ENCODE results near the gene HAND2. TPM values are rescaled to one million over a fixed set of nuclear protein-coding genes. Genes with fewer than 3 reads are reported as not detected.

HAND2 gene
- total RNA-seq, 2 experiments from 2014 or later, result not detected

- no peak overlapping the region for H3K4me3 Mint-ChIP-seq
- H3K4me1 Mint-ChIP-seq, result peaks cover 12% of the 10 kb centered on the region
- no peak overlapping the region for H3K27ac Mint-ChIP-seq
- H3K36me3 Mint-ChIP-seq (ENCODE audit: low read depth), result peaks cover 27% of the 10 kb centered on the region
- H3K9me3 Mint-ChIP-seq, result peaks cover 2% of the 10 kb centered on the region
- peaks cover 92% of the 10 kb centered on the region for H3K27me3 Mint-ChIP-seq
- CTCF ChIA-PET, result no interaction called here
- POLR2A ChIA-PET, result no interaction called here
- DNase-seq, result no peak
Measured at GRCh38 chr4:173521467-173522159, 8.4 kb downstream of the HAND2 start.

GRCh38 chr4:173520921-173521466 lies 9.0 kb downstream of the HAND2 start:
- H3K27me3 Mint-ChIP-seq, result peaks cover 93% of the 10 kb centered on the region
- POLR2A ChIA-PET, result no interaction called here
- CTCF ChIA-PET, result no interaction called here
- DNase-seq, result no peak
- peaks cover 24% of the 10 kb centered on the region for H3K36me3 Mint-ChIP-seq (ENCODE audit: low read depth)
- no peak overlapping the region for H3K4me3 Mint-ChIP-seq
- H3K9me3 Mint-ChIP-seq, result peaks cover 2% of the 10 kb centered on the region
- peaks cover 13% of the 10 kb centered on the region for H3K4me1 Mint-ChIP-seq
- no peak overlapping the region for H3K27ac Mint-ChIP-seq

- no peak for DNase-seq
- Mint-ChIP-seq H3K4me3 (no peak overlapping the region), H3K27me3 (peaks cover 92% of the 10 kb centered on the region), H3K27ac (no peak overlapping the region), H3K36me3 (ENCODE audit: low read depth) (peaks cover 21% of the 10 kb centered on the region), H3K4me1 (peaks cover 12% of the 10 kb centered on the region), H3K9me3 (peaks cover 2% of the 10 kb centered on the region)
- ChIA-PET CTCF (no interaction called here), POLR2A (interaction anchor here (1.2 kb wide), 1 partner anchor 14 kb away, joined by 3 read pairs; no protein-coding TSS in a partner anchor)
Measured at GRCh38 chr4:173519111-173520101, 10.6 kb downstream of the HAND2 start.

DNA sequence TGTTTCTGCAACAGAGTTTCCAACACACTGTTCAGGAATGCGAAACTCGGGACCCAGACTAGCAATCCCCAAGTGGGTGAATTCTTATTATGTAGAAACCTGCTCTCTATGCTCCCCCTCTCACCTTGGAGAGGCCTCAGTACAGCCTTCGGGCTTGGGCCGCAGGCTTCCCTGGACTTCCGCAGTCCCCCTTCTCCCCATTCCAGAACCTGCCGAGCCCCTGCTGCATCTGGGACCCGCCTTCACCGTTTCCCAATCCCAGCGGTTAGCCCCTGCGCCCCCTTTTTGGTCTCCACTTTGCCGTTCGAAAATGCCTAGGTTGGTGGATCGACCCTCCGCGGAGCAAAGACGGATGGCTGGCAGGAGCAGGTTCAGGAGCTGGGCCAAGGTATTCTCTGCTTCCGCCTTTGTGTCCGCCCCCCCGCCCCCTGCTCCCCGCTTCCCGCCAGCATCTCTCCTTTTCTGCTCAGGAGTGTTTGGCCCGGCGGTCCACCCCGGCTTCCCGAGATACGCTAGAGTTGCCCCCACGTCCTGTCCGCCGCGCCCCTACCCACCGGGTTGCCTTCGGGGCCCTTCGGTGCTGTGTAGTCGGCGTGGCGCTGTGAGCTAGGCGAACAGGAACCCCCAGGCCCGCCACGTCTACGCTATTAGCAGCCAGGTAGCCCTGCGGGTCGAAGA lies 11.5 kb downstream of the HAND2 start:
- Mint-ChIP-seq H3K27ac (no peak overlapping the region), H3K4me3 (no peak overlapping the region), H3K4me1 (peaks cover 12% of the 10 kb centered on the region), H3K36me3 (ENCODE audit: low read depth) (peaks cover 19% of the 10 kb centered on the region), H3K27me3 (peaks cover 91% of the 10 kb centered on the region), H3K9me3 (peaks cover 2% of the 10 kb centered on the region)
- no peak for DNase-seq
- ChIA-PET CTCF (no interaction called here), POLR2A (interaction anchor here (1.2 kb wide), 1 partner anchor 13 kb away, joined by 3 read pairs; no protein-coding TSS in a partner anchor)

GRCh38 chr4:173517781-173518424 lies 12.1 kb downstream of the HAND2 start:
- ChIA-PET POLR2A (interaction anchor here (0.8 to 1.2 kb wide), 2 partner anchors 12 to 694 kb away, joined by 3 read pairs; no protein-coding TSS in a partner anchor), CTCF (no interaction called here)
- H3K27ac Mint-ChIP-seq, result no peak overlapping the region

GRCh38 chr4:173516621-173517524 lies 13.2 kb downstream of the HAND2 start:
- H3K36me3 Mint-ChIP-seq (ENCODE audit: low read depth), result peaks cover 13% of the 10 kb centered on the region
- ChIA-PET POLR2A (interaction anchor here (0.8 kb wide), 1 partner anchor 695 kb away, joined by 3 read pairs; no protein-coding TSS in a partner anchor), CTCF (no interaction called here)
- no peak overlapping the region for H3K27ac Mint-ChIP-seq
- no peaks in the 10 kb centered on the region for H3K9me3 Mint-ChIP-seq
- H3K4me3 Mint-ChIP-seq, result no peak overlapping the region
- H3K27me3 Mint-ChIP-seq, result peaks cover 90% of the 10 kb centered on the region
- H3K4me1 Mint-ChIP-seq, result peaks cover 7% of the 10 kb centered on the region
- no peak for DNase-seq

More at GRCh38 chr4:173517781-173518424, 12.1 kb downstream of the HAND2 start:
- Mint-ChIP-seq H3K4me1 (peaks cover 9% of the 10 kb centered on the region), H3K36me3 (ENCODE audit: low read depth) (peaks cover 15% of the 10 kb centered on the region), H3K27me3 (peaks cover 90% of the 10 kb centered on the region), H3K9me3 (no peaks in the 10 kb centered on the region), H3K4me3 (no peak overlapping the region)
- no peak for DNase-seq

DNA sequence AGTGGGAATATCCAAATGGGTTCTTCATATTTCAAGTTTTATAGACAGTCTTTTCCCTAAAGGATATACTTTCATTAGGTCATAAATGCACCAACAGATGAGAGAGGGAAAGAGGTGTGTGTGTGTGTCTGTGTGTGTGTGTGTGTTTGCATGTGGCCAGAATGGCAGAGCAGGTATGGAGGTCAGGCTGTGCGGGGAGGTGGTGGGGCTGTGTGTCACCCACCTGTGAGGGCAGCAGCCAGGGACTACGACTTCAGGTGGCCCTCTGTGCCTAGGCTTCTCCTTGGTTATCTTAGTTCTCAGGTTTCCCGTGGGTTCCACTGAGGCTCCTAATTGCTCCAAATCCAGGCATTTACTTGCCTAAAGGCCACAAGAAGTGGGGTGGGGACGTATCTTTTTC lies 14.6 kb downstream of the HAND2 start:
- Mint-ChIP-seq H3K27ac (no peak overlapping the region), H3K27me3 (peaks cover 88% of the 10 kb centered on the region)
- CTCF ChIA-PET, result interaction anchor here (1.4 kb wide), 1 partner anchor 21 kb away, joined by 4 read pairs; no protein-coding TSS in a partner anchor

DNA sequence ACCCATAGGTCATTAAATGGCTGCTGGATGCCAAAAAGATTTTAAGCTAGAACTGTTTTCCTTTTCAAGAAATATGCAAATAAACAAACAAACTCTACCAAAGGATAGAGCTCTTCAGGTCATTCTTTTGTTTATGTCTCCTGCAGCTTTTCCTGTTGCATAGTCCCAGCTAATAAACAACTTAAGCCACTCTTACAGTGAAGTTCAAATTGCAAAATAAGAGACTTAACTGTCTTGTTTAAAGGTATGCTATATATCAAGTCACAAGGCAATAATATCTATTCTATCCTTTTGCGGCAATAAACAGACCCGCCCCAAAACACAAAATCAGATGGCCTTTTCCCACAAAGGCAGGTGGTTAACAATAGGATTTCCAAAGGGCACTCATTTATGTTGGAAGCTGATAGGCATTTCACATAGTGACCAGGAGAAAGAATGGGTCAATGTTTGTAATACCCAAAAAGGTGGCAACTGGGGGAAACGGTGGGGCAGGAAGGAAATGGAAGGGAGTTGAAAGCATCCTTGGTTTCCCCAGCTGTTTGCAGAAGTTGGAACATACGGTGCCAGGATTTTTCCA lies 15.3 kb downstream of the HAND2 start:
- POLR2A ChIA-PET, result interaction anchor here (0.6 to 1.5 kb wide), 2 partner anchors 9 kb away, joined by 3 read pairs; no protein-coding TSS in a partner anchor
- Mint-ChIP-seq H3K36me3 (ENCODE audit: low read depth) (peaks cover 10% of the 10 kb centered on the region), H3K4me1 (peaks cover 6% of the 10 kb centered on the region), H3K9me3 (no peaks in the 10 kb centered on the region), H3K27me3 (peaks cover 87% of the 10 kb centered on the region), H3K4me3 (no peak overlapping the region), H3K27ac (no peak overlapping the region)
- no peak for DNase-seq
- CTCF ChIA-PET, result interaction anchor here (1.4 kb wide), 1 partner anchor 20 kb away, joined by 4 read pairs; no protein-coding TSS in a partner anchor

More for the DNA sequence above, 14.6 kb downstream of the HAND2 start:
- peaks cover 16% of the 10 kb centered on the region for H3K36me3 Mint-ChIP-seq (ENCODE audit: low read depth)
- H3K4me3 Mint-ChIP-seq, result no peak overlapping the region
- DNase-seq, result no peak
- H3K4me1 Mint-ChIP-seq, result peaks cover 7% of the 10 kb centered on the region
- POLR2A ChIA-PET, result no interaction called here
- H3K9me3 Mint-ChIP-seq, result no peaks in the 10 kb centered on the region

DNA sequence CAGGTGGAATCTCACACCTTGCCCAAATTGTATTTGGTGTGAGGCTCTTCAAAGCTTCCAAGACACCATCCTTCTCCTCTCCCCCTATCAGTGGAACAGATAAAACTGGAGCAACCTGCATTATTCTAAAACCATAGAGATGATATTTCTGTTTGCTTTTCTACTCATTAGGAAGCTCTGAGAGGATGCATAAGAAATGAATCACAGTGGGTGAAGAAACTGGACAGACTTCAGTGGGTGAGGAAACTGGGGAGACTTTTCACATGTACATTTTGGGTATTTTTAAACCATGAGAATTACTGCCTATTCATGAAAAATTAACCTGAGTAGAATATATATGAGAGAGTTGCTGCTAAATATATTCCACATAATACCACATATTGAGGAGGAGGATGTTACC lies 16.4 kb downstream of the HAND2 start:
- CTCF ChIA-PET, result no interaction called here
- POLR2A ChIA-PET, result interaction anchor here (1.5 kb wide), 1 partner anchor 10 kb away, joined by 3 read pairs; no protein-coding TSS in a partner anchor
- Mint-ChIP-seq H3K27me3 (peaks cover 83% of the 10 kb centered on the region), H3K4me1 (peaks cover 12% of the 10 kb centered on the region), H3K4me3 (no peak overlapping the region), H3K9me3 (no peaks in the 10 kb centered on the region), H3K27ac (no peak overlapping the region), H3K36me3 (ENCODE audit: low read depth) (peaks cover 9% of the 10 kb centered on the region)
- no peak for DNase-seq

GRCh38 chr4:173511787-173512361 lies 18.2 kb downstream of the HAND2 start:
- CTCF ChIA-PET, result interaction anchor here (1.1 kb wide), 1 partner anchor 91 kb away, joined by 3 read pairs; no protein-coding TSS in a partner anchor

More at GRCh38 chr4:173511787-173512361, 18.2 kb downstream of the HAND2 start:
- H3K27me3 Mint-ChIP-seq, result peaks cover 86% of the 10 kb centered on the region
- peaks cover 13% of the 10 kb centered on the region for H3K36me3 Mint-ChIP-seq (ENCODE audit: low read depth)
- peaks cover 24% of the 10 kb centered on the region for H3K4me1 Mint-ChIP-seq
- POLR2A ChIA-PET, result no interaction called here
- no peak for DNase-seq
- no peak overlapping the region for H3K4me3 Mint-ChIP-seq
- no peaks in the 10 kb centered on the region for H3K9me3 Mint-ChIP-seq
- H3K27ac Mint-ChIP-seq, result no peak overlapping the region

All from activated CD4-positive, alpha-beta memory T cell treated with anti-CD3 and anti-CD28 coated beads, Interleukin-2, amount 10 ng/mL, durations not matched to agents 7 days and 5 days (primary cell).